Ascending aorta (tissue), 2 donors: Measurements from ENCODE around the gene RNF4. TPM values are rescaled to one million over a fixed set of nuclear protein-coding genes. Genes with fewer than 3 reads are reported as not detected.

Experiments
- DNase-seq, 2 donors: peaks; one replicate each; pipeline ENCODE4 v3.0.0-alpha.2; 2019; ENCODE audit warnings: low spot score in 2 of 2
- H3K27ac ChIP-seq, 2 donors: fragments of 200-600 bp; sonication (generic); one replicate each; pipeline ENCODE4 v1.5.1; 2016 to 2017; ENCODE audit warnings: mild to moderate bottlenecking in 1 of 2
- H3K27me3 ChIP-seq: fragments of 200-600 bp; sonication (generic); one replicate; pipeline ENCODE4 v1.5.1; 2017
- H3K36me3 ChIP-seq, 2 donors: fragments of 200-600 bp; sonication (generic); one replicate each; pipeline ENCODE4 v1.5.1; 2016
- H3K4me1 ChIP-seq, 2 donors: fragments of 200-600 bp; sonication (generic); one replicate each; pipeline ENCODE4 v1.5.1; 2016 to 2017; ENCODE audit warnings: mild to moderate bottlenecking in 1 of 2
- H3K4me3 ChIP-seq, 2 donors: fragments of 200-600 bp; sonication (generic); one replicate each; pipeline ENCODE4 v1.5.1; 2016 to 2017; ENCODE audit warnings: mild to moderate bottlenecking in 1 of 2
- H3K9me3 ChIP-seq, 2 donors: fragments of 200-600 bp; sonication (generic); one replicate each; pipeline ENCODE4 v1.5.1; 2016
- CTCF ChIP-seq, 3 experiments: fragments of 200-600 bp in 2 of 3; fragments of 450-650 bp in 1 of 3; sonication (generic) in 2 of 3; IDR thresholded peaks; one replicate each; pipeline ENCODE4 v1.5.1; 2016 to 2019; ENCODE audit warnings: antibody characterized with exemption in 3 of 3, mild to moderate bottlenecking in 1 of 3, moderate library complexity in 1 of 3
- intact Hi-C: fragments of 100-400 bp; cut with DNase I; formaldehyde crosslinking; loops from one replicate; pipeline ENCODE4 v1.15.1; 2023
- total RNA-seq: library from RNA; depleted of rRNA; stranded (reverse); fragments of >200 nt; gene quantifications from one replicate; pipeline ENCODE4 v1.1.0, GENCODE V29; 2016

RNF4 gene
- total RNA-seq, 1 donor from 2014 or later: 19.3 TPM

GRCh38 chr4:2497931-2498330, 29.0 kb downstream of the RNF4 start:
- Histone ChIP-seq H3K4me3 (no peak overlapping the region), H3K27me3 (no peaks in the 10 kb centered on the region), H3K36me3 (peaks cover 43 to 80% of the 10 kb centered on the region in 2 donors), H3K4me1 (peaks cover 0 to 3% of the 10 kb centered on the region in 2 donors), H3K27ac (no peak overlapping the region), H3K9me3 (peaks cover 0 to 9% of the 10 kb centered on the region in 2 donors)
- intact Hi-C loops: no loop called here
- TF ChIP-seq CTCF (IDR thresholded peaks at IDR 0.05): no peak
- no peak for DNase-seq

GRCh38 chr4:2500547-2500946, 31.6 kb downstream of the RNF4 start:
- no peak for DNase-seq
- Histone ChIP-seq H3K4me1 (no peaks in the 10 kb centered on the region), H3K4me3 (no peak overlapping the region), H3K27ac (no peak overlapping the region), H3K27me3 (no peaks in the 10 kb centered on the region), H3K9me3 (no peaks in the 10 kb centered on the region), H3K36me3 (peaks cover 38 to 78% of the 10 kb centered on the region in 2 donors)
- no peak for TF ChIP-seq CTCF (IDR thresholded peaks at IDR 0.05)
- intact Hi-C loops: no loop called here

- DNase-seq: no peak
- H3K9me3 ChIP-seq: no peaks in the 10 kb centered on the region
- intact Hi-C loops: no loop called here
- no peaks in the 10 kb centered on the region for H3K27me3 ChIP-seq
- no peak overlapping the region for H3K27ac ChIP-seq
- H3K4me1 ChIP-seq: no peaks in the 10 kb centered on the region
- H3K4me3 ChIP-seq: no peak overlapping the region
- H3K36me3 ChIP-seq: peaks cover 37 to 77% of the 10 kb centered on the region in 2 donors
- TF ChIP-seq CTCF (IDR thresholded peaks at IDR 0.05): no peak
Measured at GRCh38 chr4:2501034-2501594, 32.2 kb downstream of the RNF4 start.

GRCh38 chr4:2503809-2504208, 34.9 kb downstream of the RNF4 start:
- H3K27me3 ChIP-seq: no peaks in the 10 kb centered on the region
- H3K9me3 ChIP-seq: no peaks in the 10 kb centered on the region
- peaks cover 23 to 62% of the 10 kb centered on the region in 2 donors for H3K36me3 ChIP-seq
- TF ChIP-seq CTCF (IDR thresholded peaks at IDR 0.05): no peak
- DNase-seq: no peak
- no peaks in the 10 kb centered on the region for H3K4me1 ChIP-seq
- H3K4me3 ChIP-seq: no peak overlapping the region
- H3K27ac ChIP-seq: no peak overlapping the region
- intact Hi-C loops: no loop called here

- Histone ChIP-seq H3K4me1 (no peaks in the 10 kb centered on the region), H3K27me3 (no peaks in the 10 kb centered on the region), H3K4me3 (no peak overlapping the region), H3K9me3 (no peaks in the 10 kb centered on the region), H3K36me3 (peaks cover 21 to 57% of the 10 kb centered on the region in 2 donors), H3K27ac (no peak overlapping the region)
- TF ChIP-seq CTCF (IDR thresholded peaks at IDR 0.05): no peak
- intact Hi-C loops: no loop called here
- no peak for DNase-seq
Measured at GRCh38 chr4:2507259-2507658, 38.4 kb downstream of the RNF4 start.

- Histone ChIP-seq H3K4me1 (no peaks in the 10 kb centered on the region), H3K4me3 (no peak overlapping the region), H3K27ac (no peak overlapping the region), H3K36me3 (peaks cover 27 to 59% of the 10 kb centered on the region in 2 donors), H3K27me3 (no peaks in the 10 kb centered on the region), H3K9me3 (no peaks in the 10 kb centered on the region)
- intact Hi-C loops: no loop called here
- TF ChIP-seq CTCF (IDR thresholded peaks at IDR 0.05): no peak
- no peak for DNase-seq
Measured at GRCh38 chr4:2507855-2508254, 38.9 kb downstream of the RNF4 start.
